HCT116 (cell line): ENCODE measurements around the gene CASP10. TPM values are rescaled to one million over a fixed set of nuclear protein-coding genes. Genes with fewer than 3 reads are reported as not detected.

Experiments used
- ATAC-seq: fragments of 200-7000 bp; cut with Tn5 transposase; 2 replicates; pipeline ENCODE4 v1.9.1; 2020; ENCODE audit warnings: mild to moderate bottlenecking, moderate library complexity
- BruUV-seq: library from RNA; stranded (reverse); fragments of 400-500 nt; replicated peaks from 2 replicates; lab custom pipeline; 2021; lab: Mats Ljungman, UMichigan
- CTCF ChIA-PET: fragments of 300-600 bp; sonication (Branson Sonifier 250); formaldehyde crosslinking; loops from one replicate; lab custom pipeline; 2021; ENCODE audit warnings: antibody characterized with exemption; lab: Charles Lee
- POLR2A ChIA-PET: fragments of 300-600, 350-600 bp; sonication (Branson Sonifier 250); formaldehyde crosslinking; loops from one replicate; lab custom pipeline; 2021; ENCODE audit warnings: antibody characterized with exemption; lab: Charles Lee
- RAD21 ChIA-PET, 2 experiments: fragments of 300-600 bp; sonication (Branson Sonifier 250); formaldehyde crosslinking; loops; one replicate each; lab custom pipeline; 2023; ENCODE audit warnings: low total read pairs in 2 of 2; ENCODE audit not compliant: uncharacterized antibody in 2 of 2, unreplicated experiment in 2 of 2, low non-redundant PET in 1 of 2; lab: Charles Lee
- DNase-seq: peaks from one replicate; pipeline ENCODE4 v3.0.0-alpha.2; 2010; ENCODE audit warnings: low read depth, low spot score
- H2AFZ ChIP-seq: fragments of 200-600 bp; shearing (Covaris generic), sonication (generic); 2 replicates; pipeline ENCODE4 v1.6.1; 2017; ENCODE audit warnings: low read depth, mixed run types, mixed read lengths, antibody characterized with exemption, low read length; ENCODE audit not compliant: poor library complexity, severe bottlenecking
- H3K27ac ChIP-seq: 2 replicates; pipeline ENCODE4 v1.5.1; 2012; ENCODE audit warnings: low read depth, low read length
- H3K27me3 ChIP-seq: fragments of 200-600 bp; sonication (generic); 2 replicates; pipeline ENCODE4 v1.6.1; 2016; ENCODE audit warnings: mixed run types, low read length, mixed read lengths; ENCODE audit not compliant: insufficient read depth
- H3K36me3 ChIP-seq, 2 experiments: fragments of 200-500 bp in 1 of 2; fragments of 200-600 bp in 1 of 2; sonication (Bioruptor generic) in 1 of 2; sonication (generic) in 1 of 2; 2 replicates each; pipeline versions ENCODE4 v1.5.1 to v1.6.1; 2014 to 2016; ENCODE audit warnings: low read length in 2 of 2, inconsistent platforms in 1 of 2, mixed read lengths in 1 of 2, mixed run types in 1 of 2; ENCODE audit not compliant: insufficient read depth in 2 of 2, control insufficient read depth in 1 of 2
- H3K4me1 ChIP-seq, 2 experiments: fragments of 200-600 bp in 1 of 2; sonication (generic) in 1 of 2; 2 replicates each; pipeline versions ENCODE4 v1.5.1 to v1.6.1; 2012 to 2017; ENCODE audit warnings: low read length in 2 of 2, inconsistent platforms in 1 of 2, mild to moderate bottlenecking in 1 of 2, mixed read lengths in 1 of 2, mixed run types in 1 of 2, moderate library complexity in 1 of 2; ENCODE audit not compliant: insufficient read depth in 2 of 2, control insufficient read depth in 1 of 2
- H3K4me2 ChIP-seq: fragments of 200-600 bp; sonication (generic); 2 replicates; pipeline ENCODE4 v1.6.1; 2017; ENCODE audit warnings: mixed run types, low read length, mixed read lengths
- H3K4me3 ChIP-seq, 2 experiments: fragments of 200-600 bp in 1 of 2; sonication (generic) in 1 of 2; replicated peaks in 1 of 2; 2 replicates each; pipeline ENCODE4 v1.5.1; 2011 to 2016; ENCODE audit warnings: low read length in 2 of 2, control low read depth in 1 of 2, low read depth in 1 of 2, mild to moderate bottlenecking in 1 of 2, mixed read lengths in 1 of 2, mixed run types in 1 of 2
- H3K79me2 ChIP-seq: fragments of 200-600 bp; sonication (generic); 2 replicates; pipeline ENCODE4 v1.6.1; 2017; ENCODE audit warnings: mild to moderate bottlenecking, mixed run types, low read length, moderate library complexity, mixed read lengths; ENCODE audit not compliant: insufficient read depth
- H3K9ac ChIP-seq: fragments of 200-600 bp; sonication (generic); 2 replicates; pipeline ENCODE4 v1.6.1; 2016; ENCODE audit warnings: low read length, mixed read lengths
- H3K9me2 ChIP-seq: fragments of 200-600 bp; sonication (generic), shearing (Covaris generic); 2 replicates; pipeline ENCODE4 v1.6.1; 2017; ENCODE audit warnings: mixed run types, mild to moderate bottlenecking, moderate library complexity; ENCODE audit not compliant: insufficient read depth
- H3K9me3 ChIP-seq, 2 experiments: fragments of 200-500 bp in 1 of 2; fragments of 200-600 bp in 1 of 2; sonication (Bioruptor generic) in 1 of 2; sonication (generic) in 1 of 2; 2 replicates each; pipeline ENCODE4 v1.6.1; 2014 to 2017; ENCODE audit warnings: low read length in 2 of 2, mixed read lengths in 2 of 2, inconsistent platforms in 1 of 2, low read depth in 1 of 2, mild to moderate bottlenecking in 1 of 2, mixed run types in 1 of 2, moderate library complexity in 1 of 2; ENCODE audit not compliant: control insufficient read depth in 1 of 2, insufficient read depth in 1 of 2
- H4K20me1 ChIP-seq: fragments of 200-600 bp; sonication (generic), shearing (Covaris generic); 2 replicates; pipeline ENCODE4 v1.6.1; 2017; ENCODE audit warnings: mixed run types, mild to moderate bottlenecking, moderate library complexity; ENCODE audit not compliant: insufficient read depth
- ATF3 ChIP-seq: IDR thresholded peaks from 2 replicates; pipeline ENCODE4 v1.6.1; 2012
- CBX3 ChIP-seq: IDR thresholded peaks from 2 replicates; pipeline ENCODE4 v1.6.1; 2012; ENCODE audit warnings: low read depth
- CEBPB ChIP-seq: IDR thresholded peaks from 2 replicates; pipeline ENCODE4 v1.6.1; 2012; ENCODE audit warnings: low read depth
- CTCF ChIP-seq, 3 experiments: fragments of 200-600 bp in 1 of 3; sonication (generic) in 1 of 3; IDR thresholded peaks in 2 of 3; conservative IDR thresholded peaks in 1 of 3; 2 replicates each; pipeline ENCODE4 v1.5.1; 2012 to 2017; ENCODE audit warnings: low read depth in 2 of 3, low read length in 2 of 3, antibody characterized with exemption in 1 of 3, borderline replicate concordance in 1 of 3, control low read depth in 1 of 3, mild to moderate bottlenecking in 1 of 3, mixed read lengths in 1 of 3, mixed run types in 1 of 3, moderate library complexity in 1 of 3; ENCODE audit not compliant: insufficient read depth in 1 of 3
- ELF1 ChIP-seq: IDR thresholded peaks from 2 replicates; pipeline ENCODE4 v1.6.1; 2012; ENCODE audit warnings: low read depth, borderline replicate concordance
- EZH2 ChIP-seq: fragments of 200-600 bp; sonication (generic); IDR thresholded peaks from 2 replicates; pipeline ENCODE4 v1.6.1; 2017; ENCODE audit warnings: antibody characterized with exemption, mixed run types
- EZH2phosphoT487 ChIP-seq: fragments of 200-600 bp; IDR thresholded peaks from 2 replicates; pipeline ENCODE4 v1.6.1; 2018; ENCODE audit warnings: antibody characterized with exemption, borderline replicate concordance
- JUND ChIP-seq: IDR thresholded peaks from 2 replicates; pipeline ENCODE4 v1.6.1; 2012
- MAX ChIP-seq: IDR thresholded peaks from 2 replicates; pipeline ENCODE4 v1.6.1; 2012
- POLR2A ChIP-seq: IDR thresholded peaks from 2 replicates; pipeline ENCODE4 v1.7.0; 2011; ENCODE audit warnings: borderline replicate concordance; ENCODE audit not compliant: insufficient read depth, insufficient read length; ENCODE audit errors: extremely low read depth
- POLR2AphosphoS5 ChIP-seq: IDR thresholded peaks from 2 replicates; pipeline ENCODE4 v1.6.1; 2011; ENCODE audit warnings: mild to moderate bottlenecking, low read depth, low read length, moderate library complexity
- RAD21 ChIP-seq: IDR thresholded peaks from 2 replicates; pipeline ENCODE4 v1.6.1; 2012; ENCODE audit warnings: low read depth, mild to moderate bottlenecking
- SIN3A ChIP-seq: IDR thresholded peaks from 2 replicates; pipeline ENCODE4 v1.6.1; 2012; ENCODE audit warnings: low read depth
- TCF7L2 ChIP-seq: IDR thresholded peaks from 2 replicates; pipeline ENCODE4 v1.7.0; 2011; ENCODE audit warnings: borderline replicate concordance, inconsistent platforms; ENCODE audit not compliant: insufficient read depth, insufficient read length; ENCODE audit errors: extremely low read depth
- ZBTB33 ChIP-seq: IDR thresholded peaks from 2 replicates; pipeline ENCODE4 v1.6.1; 2011; ENCODE audit warnings: mild to moderate bottlenecking, low read length, moderate library complexity; ENCODE audit not compliant: insufficient replicate concordance; ENCODE audit errors: extremely low read depth
- ZFX ChIP-seq: fragments of 450-650 bp; IDR thresholded peaks from 2 replicates; pipeline ENCODE4 v1.6.1; 2017
- ZNF274 ChIP-seq: fragments of 200-500 bp; sonication (Bioruptor generic); IDR thresholded peaks from 2 replicates; pipeline ENCODE4 v1.6.1; 2014; ENCODE audit warnings: mild to moderate bottlenecking, low read depth, low read length, inconsistent platforms
- intact Hi-C: fragments of 100-400 bp; cut with micrococcal nuclease; formaldehyde crosslinking; loops from 2 replicates; pipeline ENCODE4 v1.10.0; 2022
- total RNA-seq: library from RNA; stranded (reverse); gene quantifications from one replicate; pipeline ENCODE4 v1.2.1, GENCODE V29; 2021; ENCODE audit not compliant: unreplicated experiment

Gene CASP10
- total RNA-seq, 1 experiment from 2014 or later, result 2.6 TPM

GRCh38 chr2:201267278-201268030, 84.5 kb downstream of the CASP10 start (continued):
- TF ChIP-seq CTCF (IDR thresholded peaks at IDR 0.05 in 2 of 3, conservative IDR thresholded peaks at IDR 0.05 in 1 of 3; ENCODE audit: borderline replicate concordance in 1 of 3, insufficient read depth in 1 of 3, low read depth in 2 of 3, low read length in 2 of 3), result no peak
- TF ChIP-seq JUND, result no peak
- TF ChIP-seq SIN3A, result no peak
- TF ChIP-seq EZH2, result no peak
- no peak for TF ChIP-seq ELF1
- TF ChIP-seq CEBPB, result no peak
- no peak for TF ChIP-seq ZFX
- no peak for TF ChIP-seq MAX
- TF ChIP-seq RAD21, result no peak
- TF ChIP-seq EZH2phosphoT487, result no peak
- TF ChIP-seq POLR2AphosphoS5, result no peak
- no peak for TF ChIP-seq TCF7L2
- TF ChIP-seq, all 23 proteins: peak for 0

GRCh38 chr2:201269764-201270163, 86.8 kb downstream of the CASP10 start:
- peaks cover 9 to 10% of the 10 kb centered on the region in 2 experiments; a peak in 1 of 4 replicates for H3K36me3 ChIP-seq
- intact Hi-C loops, result no loop called here
- no peak overlapping the region for H3K9ac ChIP-seq
- H3K4me1 ChIP-seq, result no peaks in the 10 kb centered on the region
- H2AFZ ChIP-seq, result no peak overlapping the region
- DNase-seq (no peak), ATAC-seq (no peak)
- H3K9me2 ChIP-seq, result no peaks in the 10 kb centered on the region
- no peak overlapping the region for H3K4me3 ChIP-seq
- ChIA-PET RAD21 (no interaction called here), CTCF (no interaction called here), POLR2A (no interaction called here)
- H3K27ac ChIP-seq, result no peak overlapping the region
- no peak overlapping the region for H3K4me2 ChIP-seq
- peaks cover 6% of the 10 kb centered on the region for H3K79me2 ChIP-seq
- no TSS peak for BruUV-seq
- H3K9me3 ChIP-seq, result no peaks in the 10 kb centered on the region
- no peaks in the 10 kb centered on the region for H3K27me3 ChIP-seq
- H4K20me1 ChIP-seq, result no peaks in the 10 kb centered on the region
- TF ChIP-seq ZBTB33 (no peak), CTCF (IDR thresholded peaks at IDR 0.05 in 2 of 3, conservative IDR thresholded peaks at IDR 0.05 in 1 of 3; ENCODE audit: borderline replicate concordance in 1 of 3, insufficient read depth in 1 of 3, low read depth in 2 of 3, low read length in 2 of 3) (no peak), ELF1 (no peak), ZNF274 (no peak), SIN3A (no peak), CEBPB (no peak), ATF3 (no peak), CBX3 (no peak), JUND (no peak), MAX (no peak), POLR2A (no peak), RAD21 (no peak)
